Lung (tissue), 16 donors: ENCODE results near the gene SIX2. TPM values are rescaled to one million over a fixed set of nuclear protein-coding genes. Genes with fewer than 3 reads are reported as not detected.

Source experiments
- ATAC-seq: fragments of 200-7000 bp; cut with Tn5 transposase; one replicate; pipeline ENCODE4 v1.9.1; 2020; ENCODE audit warnings: moderate number of reproducible peaks; ENCODE audit not compliant: insufficient read depth, low FRiP score
- DNase-seq, 3 donors: peaks; one replicate each; pipeline ENCODE4 v3.0.0-alpha.2; 2013 to 2017
- H3K27ac ChIP-seq, 2 donors: one replicate each; pipeline ENCODE4 v1.5.1; 2013; ENCODE audit warnings: mild to moderate bottlenecking in 2 of 2, moderate library complexity in 2 of 2, control low read depth in 1 of 2, inconsistent platforms in 1 of 2, low read depth in 1 of 2, low read length in 1 of 2
- H3K27me3 ChIP-seq, 3 donors: one replicate each; pipeline ENCODE4 v1.5.1; 2013; ENCODE audit warnings: low read length in 2 of 3; ENCODE audit not compliant: control insufficient read depth in 3 of 3, insufficient read depth in 3 of 3
- H3K36me3 ChIP-seq, 4 donors: one replicate each; pipeline ENCODE4 v1.5.1; 2013; ENCODE audit warnings: low read length in 4 of 4, mild to moderate bottlenecking in 1 of 4, moderate library complexity in 1 of 4; ENCODE audit not compliant: control insufficient read depth in 4 of 4, insufficient read depth in 4 of 4
- H3K4me1 ChIP-seq, 5 donors: one replicate each; pipeline ENCODE4 v1.5.1; 2013; ENCODE audit warnings: low read length in 5 of 5, mild to moderate bottlenecking in 2 of 5, moderate library complexity in 1 of 5; ENCODE audit not compliant: control insufficient read depth in 5 of 5, insufficient read depth in 5 of 5
- H3K4me3 ChIP-seq: one replicate; pipeline ENCODE4 v1.5.1; 2013; ENCODE audit warnings: mild to moderate bottlenecking, control low read depth, moderate library complexity
- H3K9ac ChIP-seq, 2 donors: one replicate each; pipeline ENCODE4 v1.5.1; 2013; ENCODE audit warnings: low read length in 2 of 2, control low read depth in 1 of 2; ENCODE audit not compliant: insufficient read depth in 1 of 2
- H3K9me3 ChIP-seq, 4 donors: one replicate each; pipeline ENCODE4 v1.5.1; 2013; ENCODE audit warnings: low read length in 3 of 4, mild to moderate bottlenecking in 1 of 4, moderate library complexity in 1 of 4; ENCODE audit not compliant: control insufficient read depth in 4 of 4, insufficient read depth in 3 of 4
- CTCF ChIP-seq: IDR thresholded peaks from 2 replicates; pipeline ENCODE4 v1.5.1; 2012; ENCODE audit warnings: mild to moderate bottlenecking; ENCODE audit errors: control extremely low read depth, extremely low read depth
- WGBS, 2 donors: extraction: QIAGEN DNeasy Blood & Tissue Kit; methylation state at CpG; one replicate each; pipeline ENCODE4 v1.1.7; 2013; 5-methylcytosine and 5-hydroxymethylcytosine counted together
- long read RNA-seq, 5 donors: transcript quantifications; one replicate each; lab custom pipeline, GENCODE V29; 2026
- polyA plus RNA-seq, 2 donors: library from polyadenylated mRNA; stranded (reverse); fragments of 200-250 nt; gene quantifications; one replicate each; pipeline ENCODE4 v1.2.1, GENCODE V29; 2013
- total RNA-seq, 2 donors: library from RNA; depleted of rRNA in 1 of 2; stranded (reverse); fragments of >200 nt in 1 of 2; gene quantifications; one replicate each; pipeline ENCODE4 v1.2.1, GENCODE V29; 2014 to 2021
- donor health status: control.
- donor health status: control.
- donor health status: Bipolar disorder and iron deficiency.
- donor health status: healthy.
- donor health status: DM: yes; HTN: yes; CAD: no.

The SIX2 gene
- total RNA-seq, result under 1 TPM; 0.34 to 0.46 TPM
- under 1 TPM; 0.42 to 0.83 TPM for polyA plus RNA-seq
- long read RNA-seq, donor 1, result 0 reads
- long read RNA-seq, donor 2, result 0 reads
- long read RNA-seq, donor 3, result 0 reads
- long read RNA-seq, donor 4, partial matches to known transcripts, result 0 of 1 reads
- long read RNA-seq, donor 4, other reads (novel, unspliced or antisense), result 0 of 1 reads
- long read RNA-seq, donor 5, result 0 reads

GRCh38 chr2:45009303-45009927 lies at the start of gene SIX2:
SIX2 (minus strand) TSS chr2:45009452; CDS start chr2:45009110, 342 bp downstream.
- TF ChIP-seq CTCF, result no peak
- peak; percentile 87 for ATAC-seq
- DNase-seq, result peak; percentile 96 to 99 (median 97)
- Histone ChIP-seq H3K27ac (no peak within 1 kb of the TSS), H3K27me3 (peaks cover 0 to 87% (median 79%) of the 10 kb centered on the region in 3 donors), H3K4me1 (peaks cover 0 to 48% (median 25%) of the 10 kb centered on the region in 5 donors), H3K36me3 (no peaks in the 10 kb centered on the region), H3K9ac (no peak within 1 kb of the TSS), H3K4me3 (peak within 1 kb of the TSS; percentile 7), H3K9me3 (peaks cover 0 to 4% (median 0%) of the 10 kb centered on the region in 4 donors)
- 1 to 2% methylated on average over 61 of the region's 61 CpGs for WGBS, 2 donors

- ATAC-seq (no peak), DNase-seq (no peak)
- H3K27me3 ChIP-seq, result no peaks in the 10 kb centered on the region
- 77 to 87% methylated on average over 7 of the region's 7 CpGs for WGBS, 2 donors
- no peak for TF ChIP-seq CTCF
- H3K36me3 ChIP-seq, result no peaks in the 10 kb centered on the region
- H3K4me3 ChIP-seq, result no peak overlapping the region
- peaks cover 0 to 7% (median 0%) of the 10 kb centered on the region in 4 donors for H3K9me3 ChIP-seq
- no peaks in the 10 kb centered on the region for H3K4me1 ChIP-seq
- H3K9ac ChIP-seq, result no peak overlapping the region
- no peak overlapping the region for H3K27ac ChIP-seq
Observed at GRCh38 chr2:45055162-45055605, 45.9 kb upstream of the SIX2 start.

GRCh38 chr2:45053966-45054365 lies 44.7 kb upstream of the SIX2 start:
- H3K4me3 ChIP-seq, result no peak overlapping the region
- TF ChIP-seq CTCF, result no peak
- H3K9ac ChIP-seq, result no peak overlapping the region
- WGBS, 2 donors, result 79 to 93% methylated on average over 8 of the region's 8 CpGs
- H3K9me3 ChIP-seq, result peaks cover 0 to 7% (median 0%) of the 10 kb centered on the region in 4 donors
- H3K36me3 ChIP-seq, result no peaks in the 10 kb centered on the region
- H3K27ac ChIP-seq, result no peak overlapping the region
- ATAC-seq (no peak), DNase-seq (no peak)
- no peaks in the 10 kb centered on the region for H3K27me3 ChIP-seq
- H3K4me1 ChIP-seq, result no peaks in the 10 kb centered on the region
